Measurements from ENCODE around the gene HSF2BP. TPM values are rescaled to one million over a fixed set of nuclear protein-coding genes. Genes with fewer than 3 reads are reported as not detected.

The HSF2BP gene
- total RNA-seq, 1 experiment from 2014 or later = 10.9 TPM

- CTCF ChIA-PET = no interaction called here
- H3K9me3 ChIP-seq = no peaks in the 10 kb centered on the region
- no peak overlapping the region for H3K4me3 Mint-ChIP-seq (ENCODE audit: unreplicated experiment)
- peaks cover 33% of the 10 kb centered on the region for H3K36me3 Mint-ChIP-seq (ENCODE audit: insufficient read depth, unreplicated experiment)
- intact Hi-C loops (cut with micrococcal nuclease; ENCODE audit: unreplicated experiment) = no loop called here
- no peak overlapping the region for H3K4me3 ChIP-seq (ENCODE audit: low read depth, low read length)
- H3K9me3 Mint-ChIP-seq (ENCODE audit: unreplicated experiment) = no peaks in the 10 kb centered on the region
- H3K36me3 ChIP-seq (ENCODE audit: control insufficient read depth, insufficient read depth, low read length) = no peaks in the 10 kb centered on the region
- POLR2A ChIA-PET = no interaction called here
- H3K4me1 ChIP-seq = peaks cover 25% of the 10 kb centered on the region
- TF ChIP-seq CTCF (IDR thresholded peaks at IDR 0.05; ENCODE audit: insufficient read depth in 1 of 2, low read depth in 1 of 2, low read length in 1 of 2, severe bottlenecking in 1 of 2, unreplicated experiment in 1 of 2) = no peak
- no peak for DNase-seq
- H3K27ac Mint-ChIP-seq (ENCODE audit: unreplicated experiment) = no peak overlapping the region
- no peaks in the 10 kb centered on the region for H3K27me3 Mint-ChIP-seq (ENCODE audit: insufficient read depth, unreplicated experiment)
- peaks cover 37% of the 10 kb centered on the region for H3K4me1 Mint-ChIP-seq (ENCODE audit: low read depth, unreplicated experiment)
- H3K27me3 ChIP-seq (replicated peaks; ENCODE audit: control insufficient read depth, insufficient read depth, low read length) = no peaks in the 10 kb centered on the region
- no TSS peak for BruUV-seq (replicated peaks)
Observed at GRCh38 chr21:43635436-43635835, 23.9 kb downstream of the HSF2BP start.

GRCh38 chr21:43634618-43635017 lies 24.7 kb downstream of the HSF2BP start:
- no peak for DNase-seq
- BruUV-seq (replicated peaks) = no TSS peak
- intact Hi-C loops (cut with micrococcal nuclease; ENCODE audit: unreplicated experiment) = no loop called here
- peaks cover 28% of the 10 kb centered on the region for H3K4me1 Mint-ChIP-seq (ENCODE audit: low read depth, unreplicated experiment)
- TF ChIP-seq CTCF (IDR thresholded peaks at IDR 0.05; ENCODE audit: insufficient read depth in 1 of 2, low read depth in 1 of 2, low read length in 1 of 2, severe bottlenecking in 1 of 2, unreplicated experiment in 1 of 2) = no peak
- H3K36me3 Mint-ChIP-seq (ENCODE audit: insufficient read depth, unreplicated experiment) = peaks cover 33% of the 10 kb centered on the region
- Histone ChIP-seq H3K27me3 (replicated peaks; ENCODE audit: control insufficient read depth, insufficient read depth, low read length) (no peaks in the 10 kb centered on the region), H3K9me3 (no peaks in the 10 kb centered on the region), H3K4me1 (peaks cover 17% of the 10 kb centered on the region), H3K4me3 (ENCODE audit: low read depth, low read length) (no peak overlapping the region), H3K36me3 (ENCODE audit: control insufficient read depth, insufficient read depth, low read length) (no peaks in the 10 kb centered on the region)
- ChIA-PET CTCF (no interaction called here), POLR2A (no interaction called here)
- H3K4me3 Mint-ChIP-seq (ENCODE audit: unreplicated experiment) = no peak overlapping the region
- no peaks in the 10 kb centered on the region for H3K9me3 Mint-ChIP-seq (ENCODE audit: unreplicated experiment)
- H3K27ac Mint-ChIP-seq (ENCODE audit: unreplicated experiment) = no peak overlapping the region
- no peaks in the 10 kb centered on the region for H3K27me3 Mint-ChIP-seq (ENCODE audit: insufficient read depth, unreplicated experiment)

- Histone ChIP-seq H3K4me1 (peaks cover 15% of the 10 kb centered on the region), H3K36me3 (ENCODE audit: control insufficient read depth, insufficient read depth, low read length) (no peaks in the 10 kb centered on the region), H3K9me3 (peaks cover 14% of the 10 kb centered on the region), H3K4me3 (ENCODE audit: low read depth, low read length) (no peak overlapping the region), H3K27me3 (replicated peaks; ENCODE audit: control insufficient read depth, insufficient read depth, low read length) (no peaks in the 10 kb centered on the region)
- DNase-seq = no peak
- Mint-ChIP-seq H3K4me3 (ENCODE audit: unreplicated experiment) (no peak overlapping the region), H3K4me1 (ENCODE audit: low read depth, unreplicated experiment) (peaks cover 16% of the 10 kb centered on the region), H3K36me3 (ENCODE audit: insufficient read depth, unreplicated experiment) (peaks cover 28% of the 10 kb centered on the region), H3K27me3 (ENCODE audit: insufficient read depth, unreplicated experiment) (no peaks in the 10 kb centered on the region), H3K9me3 (ENCODE audit: unreplicated experiment) (no peaks in the 10 kb centered on the region), H3K27ac (ENCODE audit: unreplicated experiment) (no peak overlapping the region)
- ChIA-PET CTCF (no interaction called here), POLR2A (no interaction called here)
- intact Hi-C loops (cut with micrococcal nuclease; ENCODE audit: unreplicated experiment) = no loop called here
- BruUV-seq (replicated peaks) = no TSS peak
- no peak for TF ChIP-seq CTCF (IDR thresholded peaks at IDR 0.05; ENCODE audit: insufficient read depth in 1 of 2, low read depth in 1 of 2, low read length in 1 of 2, severe bottlenecking in 1 of 2, unreplicated experiment in 1 of 2)
Observed at GRCh38 chr21:43632373-43632905, 26.8 kb downstream of the HSF2BP start.

Measured in Caco-2 (cell line).